Measurements from ENCODE around the gene GSTA5.
"Not testable (repeated sequence)": the region's sequence is repeated elsewhere in the genome, so short reads cannot be mapped to it uniquely, and the experiment has no call there.

The GSTA5 gene

GRCh38 chr6:52794366-52794765, 46.2 kb downstream of the GSTA5 start:
- in situ Hi-C loops (cut with HindIII; ENCODE audit: low sequenced_read_pairs) = not testable (repeated sequence)

GRCh38 chr6:52790861-52791260, 49.8 kb downstream of the GSTA5 start:
- in situ Hi-C loops (cut with HindIII; ENCODE audit: low sequenced_read_pairs) = no loop called here

GRCh38 chr6:52789658-52790057, 51.0 kb downstream of the GSTA5 start:
- in situ Hi-C loops (cut with HindIII; ENCODE audit: low sequenced_read_pairs) = not testable (repeated sequence)

GRCh38 chr6:52788478-52788877, 52.1 kb downstream of the GSTA5 start:
- in situ Hi-C loops (cut with HindIII; ENCODE audit: low sequenced_read_pairs) = no loop called here

- in situ Hi-C loops (cut with HindIII; ENCODE audit: low sequenced_read_pairs) = no loop called here
These were observed 52.7 kb downstream of the GSTA5 start for GRCh38 chr6:52787917-52788316.

- in situ Hi-C loops (cut with HindIII; ENCODE audit: low sequenced_read_pairs) = no loop called here
These were observed 54.2 kb downstream of the GSTA5 start for GRCh38 chr6:52786249-52786956.

DNA sequence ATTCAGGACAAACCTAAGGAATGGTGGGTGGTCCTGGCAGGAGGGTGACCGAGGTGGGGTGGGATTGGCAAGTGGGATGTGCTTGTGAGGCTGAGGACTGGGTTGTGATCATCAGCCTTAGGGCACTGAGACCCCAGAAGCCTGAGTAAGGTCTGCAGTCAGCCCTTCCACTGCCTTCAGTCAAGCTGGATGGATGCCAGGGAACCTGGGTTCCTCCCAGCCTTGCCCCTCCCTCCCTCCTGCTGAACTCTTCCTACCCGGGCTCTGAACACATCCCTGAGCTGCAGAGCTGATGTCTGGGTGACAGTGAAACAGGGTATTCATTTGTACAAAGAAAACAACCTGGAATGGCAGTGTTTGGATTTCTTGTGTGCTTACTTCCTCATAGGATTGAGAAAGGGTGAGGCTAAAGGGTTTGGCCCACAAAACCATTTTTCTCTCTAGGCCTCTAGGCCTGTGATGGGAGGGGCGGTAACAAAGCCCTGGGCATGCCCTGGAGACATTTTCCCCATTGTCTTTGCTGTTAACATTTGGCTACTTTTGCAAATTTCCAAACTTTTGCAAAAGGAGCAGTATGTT, 57.8 kb downstream of the GSTA5 start:
- in situ Hi-C loops (cut with HindIII; ENCODE audit: low sequenced_read_pairs) = not testable (repeated sequence)

GRCh38 chr6:52782209-52782608, 58.4 kb downstream of the GSTA5 start:
- in situ Hi-C loops (cut with HindIII; ENCODE audit: low sequenced_read_pairs) = not testable (repeated sequence)
